HUES6 (cell line): Measurements from ENCODE around the gene ARAP1.

Experiments used
- H3K27ac ChIP-seq: 2 replicates; pipeline ENCODE4 v1.7.0; 2013; ENCODE audit warnings: low read depth, mild to moderate bottlenecking, low read length, inconsistent platforms
- H3K27me3 ChIP-seq: 2 replicates; pipeline ENCODE4 v1.6.1; 2013; ENCODE audit warnings: low read length; ENCODE audit not compliant: control insufficient read depth, insufficient read depth
- H3K36me3 ChIP-seq: 2 replicates; pipeline ENCODE4 v1.6.1; 2013; ENCODE audit warnings: low read length; ENCODE audit not compliant: control insufficient read depth, insufficient read depth
- H3K4me1 ChIP-seq: 2 replicates; pipeline ENCODE4 v1.6.1; 2013; ENCODE audit warnings: low read length; ENCODE audit not compliant: control insufficient read depth, insufficient read depth
- H3K4me3 ChIP-seq: 2 replicates; pipeline ENCODE4 v1.5.1; 2013; ENCODE audit warnings: low read depth, low read length
- H3K9ac ChIP-seq: one replicate; pipeline ENCODE4 v1.6.1; 2013; ENCODE audit warnings: mild to moderate bottlenecking, low read length
- H3K9me3 ChIP-seq: 2 replicates; pipeline ENCODE4 v1.6.1; 2013; ENCODE audit warnings: low read depth, low read length; ENCODE audit not compliant: control insufficient read depth, insufficient read depth

Gene ARAP1

GRCh38 chr11:72726266-72727220 is 25.7 kb downstream of the ARAP1 start:
- Histone ChIP-seq H3K4me3 (no peak overlapping the region), H3K27me3 (no peaks in the 10 kb centered on the region), H3K27ac (no peak overlapping the region), H3K9ac (no peak overlapping the region), H3K9me3 (peaks cover 9% of the 10 kb centered on the region; the same call in 1 of the 2 replicates), H3K36me3 (peaks cover 23% of the 10 kb centered on the region), H3K4me1 (peaks cover 32% of the 10 kb centered on the region)

- Histone ChIP-seq H3K27me3 (no peaks in the 10 kb centered on the region), H3K36me3 (peaks cover 17% of the 10 kb centered on the region), H3K4me1 (peaks cover 31% of the 10 kb centered on the region), H3K9me3 (no peaks in the 10 kb centered on the region), H3K27ac (no peak overlapping the region), H3K9ac (no peak overlapping the region), H3K4me3 (no peak overlapping the region)
Observed at GRCh38 chr11:72725724-72726028, 26.5 kb downstream of the ARAP1 start.

DNA sequence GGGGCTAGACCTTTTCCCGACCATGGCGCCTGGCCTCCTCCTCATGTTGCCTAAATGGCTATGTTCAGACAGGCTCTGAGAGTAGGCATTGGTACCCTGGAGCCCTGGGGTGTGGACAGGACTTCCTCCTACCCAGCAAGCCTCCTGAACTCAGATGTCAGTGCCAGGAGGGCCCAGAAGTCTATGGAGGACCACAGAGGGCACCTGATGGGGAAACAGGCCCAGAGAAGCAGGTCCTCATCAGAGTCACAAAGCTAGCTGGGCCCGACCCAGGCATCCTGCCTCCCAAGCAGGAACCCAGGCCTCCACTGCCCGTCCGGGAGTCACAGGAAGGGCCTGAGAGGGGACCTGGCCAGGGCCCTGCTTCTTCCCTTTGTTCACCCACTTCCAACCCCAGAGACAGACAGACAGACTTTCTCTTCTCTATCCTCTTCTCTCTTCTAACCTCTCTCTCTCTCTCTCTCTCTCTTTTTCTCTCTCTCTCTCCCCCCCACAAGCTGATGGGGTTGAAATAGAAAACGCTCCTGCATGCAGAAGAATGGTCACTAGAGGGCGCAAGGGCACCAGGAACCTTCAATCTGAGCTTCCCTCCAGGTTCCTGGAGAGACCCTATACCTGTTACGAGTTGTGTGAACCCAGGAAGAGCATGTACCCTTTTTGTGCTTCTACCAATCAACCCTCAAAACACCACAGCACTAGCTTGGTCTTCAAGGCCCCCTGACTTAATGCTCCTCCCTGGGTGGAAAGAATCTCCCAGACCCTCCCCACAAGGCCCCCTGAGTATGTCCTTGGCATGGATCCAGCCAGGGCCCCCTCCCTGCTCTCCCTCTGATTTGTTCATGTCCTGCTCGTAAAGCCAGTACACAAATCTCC is 27.1 kb downstream of the ARAP1 start:
- no peaks in the 10 kb centered on the region for H3K27me3 ChIP-seq
- H3K4me3 ChIP-seq = no peak overlapping the region
- no peak overlapping the region for H3K27ac ChIP-seq
- peaks cover 25% of the 10 kb centered on the region for H3K4me1 ChIP-seq
- peaks cover 17% of the 10 kb centered on the region for H3K36me3 ChIP-seq
- H3K9ac ChIP-seq = no peak overlapping the region
- no peaks in the 10 kb centered on the region for H3K9me3 ChIP-seq

DNA sequence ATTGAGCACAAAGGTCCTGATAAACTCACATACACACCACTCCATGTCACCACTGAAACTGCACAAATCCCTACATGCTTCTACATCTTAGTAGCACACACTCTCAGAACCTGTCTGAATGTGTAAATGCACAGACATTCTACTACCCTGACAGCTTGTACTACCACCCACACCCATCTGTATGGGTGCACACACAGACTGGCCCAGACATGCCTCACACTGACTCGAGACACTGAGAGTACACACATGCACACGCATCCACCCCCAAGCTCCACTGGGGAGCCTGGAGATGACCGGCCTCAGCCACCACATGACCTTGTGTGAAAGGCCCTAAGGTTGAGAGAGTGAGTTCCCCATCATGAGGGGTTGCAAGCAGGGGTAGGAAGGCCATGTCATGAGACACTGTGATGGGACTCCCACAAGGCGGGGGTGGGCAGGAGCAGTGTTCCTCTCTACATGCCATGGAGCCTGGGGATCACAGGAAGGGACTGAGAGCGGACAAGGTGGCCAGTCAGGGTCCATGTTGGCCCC is 28.1 kb downstream of the ARAP1 start:
- no peaks in the 10 kb centered on the region for H3K27me3 ChIP-seq
- H3K9me3 ChIP-seq = no peaks in the 10 kb centered on the region
- peaks cover 23% of the 10 kb centered on the region for H3K36me3 ChIP-seq
- H3K9ac ChIP-seq = no peak overlapping the region
- H3K4me1 ChIP-seq = peaks cover 23% of the 10 kb centered on the region
- H3K27ac ChIP-seq = no peak overlapping the region
- H3K4me3 ChIP-seq = no peak overlapping the region

DNA sequence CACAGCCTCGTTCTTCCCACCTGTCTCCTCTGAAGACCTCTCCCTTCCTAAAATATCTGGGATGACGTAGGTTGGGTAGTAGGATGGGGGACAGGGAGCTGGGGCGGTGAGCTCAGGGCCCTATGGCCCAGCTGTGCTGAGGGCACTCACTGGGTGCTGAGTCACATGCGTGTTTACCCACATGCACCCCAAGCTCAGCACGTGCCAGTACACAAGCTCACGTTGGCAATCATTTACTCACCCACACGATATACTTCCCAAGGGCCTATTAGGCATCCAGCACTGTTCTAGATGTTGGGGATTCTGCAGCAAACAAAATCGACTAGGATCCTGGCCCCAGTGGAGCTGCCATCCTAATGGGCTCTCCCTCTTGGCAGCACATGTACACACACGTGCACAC is 28.7 kb downstream of the ARAP1 start:
- H3K36me3 ChIP-seq = peaks cover 29% of the 10 kb centered on the region
- peaks cover 23% of the 10 kb centered on the region for H3K4me1 ChIP-seq
- no peaks in the 10 kb centered on the region for H3K9me3 ChIP-seq
- H3K27ac ChIP-seq = no peak overlapping the region
- H3K27me3 ChIP-seq = no peaks in the 10 kb centered on the region
- H3K9ac ChIP-seq = no peak overlapping the region
- H3K4me3 ChIP-seq = no peak overlapping the region

DNA sequence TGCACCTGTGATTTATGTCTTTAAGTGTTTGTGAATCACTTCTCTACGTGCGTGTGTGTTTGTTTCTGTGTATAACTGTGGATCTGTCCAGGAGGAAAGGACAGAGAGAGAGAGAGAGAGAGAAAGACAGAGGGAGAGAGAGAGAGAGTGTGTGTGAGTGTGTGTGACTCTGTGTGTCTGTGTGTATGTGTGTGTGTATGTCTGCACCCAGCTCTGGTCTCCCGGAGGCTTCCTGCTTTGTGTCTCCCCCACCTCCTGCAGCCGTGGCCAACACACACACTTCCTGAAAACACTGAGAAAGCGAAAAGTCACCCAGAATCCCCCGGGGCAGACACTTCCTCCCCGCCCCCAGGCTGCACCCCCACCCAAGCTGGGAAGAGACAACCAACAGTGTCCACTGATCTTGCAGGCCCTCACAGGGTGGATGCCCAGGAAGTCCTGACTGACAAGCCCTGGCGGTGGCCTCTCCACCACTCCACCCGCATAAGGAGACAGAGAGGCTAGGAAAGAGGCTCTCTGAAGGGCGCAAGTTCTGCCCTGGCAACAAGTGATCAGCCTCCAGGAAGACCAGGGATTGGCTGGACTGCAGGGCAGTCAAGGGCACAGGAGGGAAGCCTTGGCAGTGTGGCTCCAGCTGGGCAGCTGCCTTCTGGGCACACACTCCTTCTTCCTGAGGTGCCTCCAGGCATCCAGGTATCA is 30.0 kb downstream of the ARAP1 start:
- H3K4me1 ChIP-seq = peaks cover 17% of the 10 kb centered on the region
- peaks cover 38% of the 10 kb centered on the region for H3K36me3 ChIP-seq
- no peaks in the 10 kb centered on the region for H3K9me3 ChIP-seq
- peak overlapping the region; percentile 40 for H3K9ac ChIP-seq
- no peak overlapping the region for H3K4me3 ChIP-seq
- no peak overlapping the region for H3K27ac ChIP-seq
- H3K27me3 ChIP-seq = no peaks in the 10 kb centered on the region

DNA sequence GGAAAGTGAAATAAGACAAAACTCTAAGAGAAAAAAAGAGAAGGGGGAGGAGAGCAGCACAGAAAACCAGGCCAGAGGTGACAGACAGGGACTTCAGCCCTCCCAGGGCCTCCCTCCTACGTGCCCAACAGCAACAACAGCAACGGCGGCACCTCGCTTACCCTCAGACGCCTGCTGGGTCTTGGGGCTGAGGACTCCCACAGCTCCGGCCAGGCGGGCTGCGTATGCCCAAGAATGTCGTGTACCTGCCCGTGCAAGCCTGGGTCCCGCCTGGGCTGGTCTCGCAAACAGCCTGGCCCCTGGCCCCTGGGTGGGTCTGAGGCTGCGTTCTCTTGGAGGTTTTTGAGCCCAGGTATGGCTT is 30.5 kb downstream of the ARAP1 start:
- Histone ChIP-seq H3K36me3 (peaks cover 42% of the 10 kb centered on the region), H3K27ac (no peak overlapping the region), H3K9ac (peak overlapping the region; percentile 40), H3K9me3 (no peaks in the 10 kb centered on the region), H3K27me3 (no peaks in the 10 kb centered on the region), H3K4me3 (no peak overlapping the region), H3K4me1 (peaks cover 17% of the 10 kb centered on the region)

DNA sequence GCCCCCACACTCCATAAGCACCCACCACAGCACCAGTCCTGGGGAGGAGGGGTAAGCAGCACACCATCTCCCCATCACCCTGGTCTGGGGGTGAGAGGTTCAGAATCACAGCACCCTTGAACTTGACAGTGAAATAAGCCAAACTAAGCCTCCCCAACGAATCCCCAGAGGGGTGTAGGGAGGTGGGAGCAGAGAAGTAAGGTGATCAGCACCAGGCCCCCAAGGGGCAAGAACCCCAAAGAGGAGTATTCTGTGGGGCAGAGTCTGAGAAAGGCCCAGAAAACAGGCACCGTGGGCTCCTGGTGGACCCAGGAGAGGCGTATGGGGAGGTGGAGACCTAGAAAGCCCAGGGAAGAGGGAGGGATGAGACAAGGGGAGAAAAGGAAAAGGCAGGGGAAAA is 30.9 kb downstream of the ARAP1 start:
- no peaks in the 10 kb centered on the region for H3K9me3 ChIP-seq
- H3K4me3 ChIP-seq = no peak overlapping the region
- no peaks in the 10 kb centered on the region for H3K27me3 ChIP-seq
- H3K4me1 ChIP-seq = peaks cover 17% of the 10 kb centered on the region
- peaks cover 41% of the 10 kb centered on the region for H3K36me3 ChIP-seq
- no peak overlapping the region for H3K9ac ChIP-seq
- no peak overlapping the region for H3K27ac ChIP-seq

- Histone ChIP-seq H3K27ac (0 out of 2 replicates have a peak overlapping the region, but pooled peaks have one; percentile 29), H3K4me3 (no peak overlapping the region), H3K9me3 (no peaks in the 10 kb centered on the region), H3K4me1 (peaks cover 17% of the 10 kb centered on the region), H3K36me3 (peaks cover 36% of the 10 kb centered on the region), H3K9ac (no peak overlapping the region), H3K27me3 (no peaks in the 10 kb centered on the region)
Observed at GRCh38 chr11:72720784-72721183, 31.4 kb downstream of the ARAP1 start.

DNA sequence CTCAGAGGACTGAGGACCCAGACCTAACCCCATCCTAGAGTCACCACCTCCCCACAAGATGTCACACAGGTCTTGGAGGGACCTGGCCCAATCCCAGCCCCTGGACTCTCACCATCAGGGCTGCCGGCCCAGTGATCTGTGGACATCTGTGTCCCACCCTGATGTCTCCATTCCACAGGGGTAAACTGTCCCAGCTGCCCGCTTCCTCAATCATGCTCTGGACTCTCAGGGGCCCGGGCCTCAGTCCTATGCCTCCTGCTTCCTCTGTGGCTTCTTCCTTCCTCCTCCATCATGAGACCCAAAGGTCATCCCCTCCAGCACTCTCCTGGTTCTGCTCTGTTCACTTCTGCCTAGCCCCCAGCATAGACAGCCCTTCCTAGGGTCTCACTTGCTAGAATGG is 32.2 kb downstream of the ARAP1 start:
- Histone ChIP-seq H3K9me3 (no peaks in the 10 kb centered on the region), H3K27me3 (no peaks in the 10 kb centered on the region), H3K4me1 (peaks cover 13% of the 10 kb centered on the region), H3K9ac (no peak overlapping the region), H3K4me3 (no peak overlapping the region), H3K27ac (no peak overlapping the region), H3K36me3 (peaks cover 38% of the 10 kb centered on the region)
